Measurements from ENCODE around the gene ARHGAP11A.
A peak's percentile ranks its signal among the peaks of the same experiment; 100 is the strongest.
"Not testable (repeated sequence)": the region's sequence is repeated elsewhere in the genome, so short reads cannot be mapped to it uniquely, and the experiment has no call there.

Gene ARHGAP11A, protein sequence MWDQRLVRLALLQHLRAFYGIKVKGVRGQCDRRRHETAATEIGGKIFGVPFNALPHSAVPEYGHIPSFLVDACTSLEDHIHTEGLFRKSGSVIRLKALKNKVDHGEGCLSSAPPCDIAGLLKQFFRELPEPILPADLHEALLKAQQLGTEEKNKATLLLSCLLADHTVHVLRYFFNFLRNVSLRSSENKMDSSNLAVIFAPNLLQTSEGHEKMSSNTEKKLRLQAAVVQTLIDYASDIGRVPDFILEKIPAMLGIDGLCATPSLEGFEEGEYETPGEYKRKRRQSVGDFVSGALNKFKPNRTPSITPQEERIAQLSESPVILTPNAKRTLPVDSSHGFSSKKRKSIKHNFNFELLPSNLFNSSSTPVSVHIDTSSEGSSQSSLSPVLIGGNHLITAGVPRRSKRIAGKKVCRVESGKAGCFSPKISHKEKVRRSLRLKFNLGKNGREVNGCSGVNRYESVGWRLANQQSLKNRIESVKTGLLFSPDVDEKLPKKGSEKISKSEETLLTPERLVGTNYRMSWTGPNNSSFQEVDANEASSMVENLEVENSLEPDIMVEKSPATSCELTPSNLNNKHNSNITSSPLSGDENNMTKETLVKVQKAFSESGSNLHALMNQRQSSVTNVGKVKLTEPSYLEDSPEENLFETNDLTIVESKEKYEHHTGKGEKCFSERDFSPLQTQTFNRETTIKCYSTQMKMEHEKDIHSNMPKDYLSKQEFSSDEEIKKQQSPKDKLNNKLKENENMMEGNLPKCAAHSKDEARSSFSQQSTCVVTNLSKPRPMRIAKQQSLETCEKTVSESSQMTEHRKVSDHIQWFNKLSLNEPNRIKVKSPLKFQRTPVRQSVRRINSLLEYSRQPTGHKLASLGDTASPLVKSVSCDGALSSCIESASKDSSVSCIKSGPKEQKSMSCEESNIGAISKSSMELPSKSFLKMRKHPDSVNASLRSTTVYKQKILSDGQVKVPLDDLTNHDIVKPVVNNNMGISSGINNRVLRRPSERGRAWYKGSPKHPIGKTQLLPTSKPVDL

DNA sequence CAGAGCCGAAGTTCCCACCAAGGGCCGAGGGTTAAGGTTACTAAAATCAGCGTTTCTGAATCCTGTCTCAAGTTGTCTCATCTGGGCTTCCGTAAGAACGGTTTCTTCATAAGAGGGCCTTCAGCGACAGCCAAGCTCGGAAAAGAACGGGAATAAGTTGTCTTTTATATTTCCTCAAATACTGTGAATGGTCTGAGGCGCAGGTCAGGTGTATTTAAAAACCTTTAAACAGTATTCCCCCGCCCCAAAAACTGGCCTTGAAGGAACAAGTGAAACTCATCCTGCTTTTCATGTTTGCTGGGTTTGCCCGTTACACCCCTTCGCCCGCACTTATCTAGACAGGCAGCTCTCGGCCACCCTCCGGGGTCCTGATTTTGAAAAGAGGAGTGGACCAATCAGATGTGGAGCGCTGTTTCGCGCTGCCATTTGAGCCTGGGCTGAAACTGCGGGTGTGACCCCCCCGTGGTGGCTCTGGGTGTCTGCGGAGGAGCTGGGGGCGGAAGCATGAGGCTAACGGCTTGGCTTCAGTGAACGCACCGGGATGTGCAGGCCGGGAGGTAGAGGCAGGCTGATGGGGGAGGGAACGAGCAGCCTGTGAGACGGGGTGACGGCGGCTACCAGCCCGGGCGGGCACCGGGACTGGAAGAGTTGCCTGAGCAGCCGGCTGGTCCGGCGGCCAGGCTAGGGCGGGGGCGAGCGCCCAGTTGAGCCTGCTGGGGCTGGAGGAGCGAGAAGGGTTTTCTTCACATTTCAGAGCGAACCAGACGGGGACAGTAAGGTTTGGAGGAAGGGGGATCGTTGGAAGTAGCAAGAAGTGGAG lies at the start of gene ARHGAP11A:
Gene ARHGAP11A, plus strand, starts transcription at position 454 of the 820 bp plus-strand sequence. CDS start 708 bp downstream, outside the sequence.
- DNase-seq: not testable (repeated sequence)

DNA sequence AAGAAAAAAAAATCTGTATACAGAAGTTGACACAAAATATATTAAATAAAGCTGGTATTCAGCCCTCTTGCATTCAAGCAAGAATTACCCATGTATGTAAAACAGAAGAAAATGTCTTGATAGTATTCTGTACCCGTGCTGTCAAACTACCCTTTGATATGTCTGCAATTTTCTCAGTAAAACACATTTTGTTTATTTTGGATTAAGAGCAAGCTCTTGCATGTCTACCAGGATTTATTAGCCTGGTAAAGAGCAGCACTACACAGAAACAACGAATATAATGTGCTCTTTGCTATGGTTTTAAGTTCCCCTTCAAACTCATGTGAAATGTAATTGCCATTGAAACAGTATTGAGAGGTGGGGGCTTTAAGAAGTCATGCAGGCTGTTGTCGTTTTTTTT lies 46.3 kb upstream of the ARHGAP11A start:
- DNase-seq: not testable (repeated sequence)

DNA sequence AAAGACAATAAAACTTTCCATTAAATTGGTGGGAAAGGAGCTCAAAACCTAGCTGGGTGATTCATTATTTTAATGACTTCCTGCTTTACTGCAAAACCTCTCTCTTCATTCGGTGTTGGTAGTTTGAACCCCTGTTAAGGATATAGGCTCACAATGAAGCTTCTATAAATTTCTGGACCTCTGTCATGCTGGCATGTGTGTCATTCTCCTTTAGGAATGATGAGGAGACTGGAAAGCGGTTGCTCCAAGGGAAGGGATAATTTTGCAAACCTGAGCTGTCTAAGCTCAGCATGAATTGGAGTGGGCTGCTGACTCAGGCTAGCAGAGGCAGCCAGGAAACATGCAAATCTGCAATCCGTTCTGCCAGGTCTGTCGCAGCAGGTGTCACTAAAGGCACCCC lies 36.8 kb upstream of the ARHGAP11A start:
- not testable (repeated sequence) for DNase-seq

DNA sequence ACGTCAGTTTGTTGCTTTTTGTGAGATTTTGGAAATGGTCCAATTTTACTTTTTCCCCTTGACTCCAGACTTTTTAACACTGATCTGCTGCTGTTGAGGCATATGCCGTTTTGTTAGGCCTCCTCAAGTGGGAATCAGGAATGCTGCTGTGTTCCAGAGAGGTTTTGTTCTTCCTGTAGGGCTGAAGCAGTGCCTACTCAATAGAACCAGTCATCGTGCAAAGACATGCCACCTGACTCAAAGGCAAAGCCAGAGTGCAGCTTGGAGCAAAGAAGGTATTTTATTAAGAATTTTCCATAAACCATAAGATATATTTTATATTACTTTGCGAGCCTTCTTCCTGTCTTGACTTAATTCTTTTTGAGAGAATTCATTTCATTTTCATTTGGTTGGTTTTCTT lies 29.5 kb upstream of the ARHGAP11A start:
- DNase-seq: not testable (repeated sequence)

DNA sequence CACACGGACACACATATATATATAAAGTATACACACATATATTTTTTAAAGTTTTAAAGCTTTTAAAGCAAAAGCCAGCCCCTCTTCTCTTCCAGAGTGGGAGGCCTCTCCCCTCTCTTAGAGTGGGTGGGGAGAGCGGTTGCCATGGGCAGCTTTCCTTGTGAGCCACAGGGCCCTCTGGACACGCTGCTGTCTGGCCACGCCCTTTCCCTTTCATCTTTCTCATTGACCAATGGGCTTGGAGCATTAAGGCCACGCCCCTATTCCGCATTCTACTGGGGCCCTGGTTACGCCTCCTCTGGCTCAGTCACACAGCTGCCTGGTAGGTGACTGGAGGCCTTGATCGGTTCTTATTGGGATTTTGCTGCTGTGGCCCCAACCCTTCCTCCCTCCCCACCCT lies 22.2 kb upstream of the ARHGAP11A start, which contains the start of gene GOLGA8N:
Gene GOLGA8N, plus strand, starts transcription at position 306 of the 400 bp plus-strand sequence.
- DNase-seq: not testable (repeated sequence)

DNA sequence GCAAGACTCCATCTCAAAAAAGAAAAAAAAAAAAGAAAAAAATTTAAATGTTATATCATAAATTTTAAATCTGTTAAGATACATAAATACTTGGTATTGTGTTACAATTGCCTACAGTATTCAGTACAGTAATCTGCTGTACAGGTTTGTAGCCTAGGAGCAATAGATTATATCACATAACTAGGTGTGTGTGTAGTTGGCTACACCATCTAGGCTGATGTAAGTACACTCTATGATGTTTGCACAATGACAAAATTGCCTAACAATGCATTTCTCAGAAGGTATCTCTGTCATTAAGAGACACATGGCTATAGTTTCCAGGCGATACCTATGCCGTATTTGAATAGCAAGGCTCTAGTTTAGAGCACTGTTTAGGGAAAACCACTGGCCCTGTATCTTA lies 5.8 kb upstream of the ARHGAP11A start:
- DNase-seq: not testable (repeated sequence)

DNA sequence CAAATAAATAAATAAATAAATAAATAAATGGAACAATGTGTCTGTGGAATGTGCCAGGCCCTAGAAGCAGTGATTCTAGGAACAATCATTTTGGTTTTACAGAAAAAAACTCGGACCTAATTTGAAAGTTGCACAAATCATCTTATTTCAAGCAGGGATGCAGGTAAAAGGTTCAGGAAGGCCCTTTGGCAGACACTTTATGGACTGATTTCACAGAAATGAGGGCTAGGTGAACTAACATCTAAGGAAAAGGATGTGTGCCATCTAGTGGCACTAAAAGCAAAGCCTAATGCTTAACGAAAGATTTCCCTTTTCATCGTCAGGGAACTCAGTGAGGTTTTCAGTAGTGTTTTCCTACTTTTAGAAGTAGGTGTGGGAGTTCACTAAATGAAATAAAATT lies 4.6 kb upstream of the ARHGAP11A start:
- not testable (repeated sequence) for DNase-seq

DNA sequence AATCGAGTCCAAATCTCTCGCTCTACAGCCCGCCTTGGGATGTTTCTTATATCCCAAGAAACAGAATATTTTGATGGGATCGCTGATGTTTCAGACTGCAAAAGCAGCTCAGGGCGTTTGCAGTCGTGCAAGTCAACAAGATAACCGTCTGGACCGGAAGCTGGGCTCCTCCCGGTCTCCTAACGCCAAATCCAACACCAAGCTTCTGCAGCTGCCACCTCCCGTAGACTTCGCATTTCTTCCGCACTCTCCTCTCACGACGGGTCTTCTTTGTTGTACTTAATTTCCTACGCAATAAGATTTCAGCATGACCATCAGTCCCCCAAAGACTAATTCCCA lies 623 bp upstream of the ARHGAP11A start:
- not testable (repeated sequence) for DNase-seq

DNA sequence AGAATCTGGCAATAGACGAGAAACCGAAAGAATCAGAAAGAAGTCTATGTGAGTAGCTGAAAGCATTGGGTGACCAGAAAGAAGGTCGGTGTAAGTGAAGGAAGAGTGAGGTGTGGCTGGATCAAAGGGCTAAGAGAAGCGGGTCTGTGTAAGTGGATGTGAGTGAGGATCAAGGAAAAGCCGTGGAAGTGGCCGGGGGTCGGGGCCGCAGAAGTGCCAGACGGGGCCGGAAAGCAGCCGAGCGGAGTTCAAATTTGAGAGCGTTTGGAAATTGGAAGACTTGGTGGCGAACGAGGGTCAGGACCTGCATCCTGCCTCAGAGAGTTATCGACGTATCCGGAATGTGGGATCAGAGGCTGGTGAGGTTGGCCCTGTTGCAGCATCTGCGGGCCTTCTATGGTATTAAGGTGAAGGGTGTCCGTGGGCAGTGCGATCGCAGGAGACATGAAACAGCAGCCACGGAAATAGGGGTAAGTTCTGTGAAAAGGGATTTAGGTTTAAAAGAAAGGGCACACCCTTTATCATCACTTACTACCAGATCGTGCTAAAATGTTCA lies 645 bp downstream of the ARHGAP11A start:
- DNase-seq: not testable (repeated sequence)

DNA sequence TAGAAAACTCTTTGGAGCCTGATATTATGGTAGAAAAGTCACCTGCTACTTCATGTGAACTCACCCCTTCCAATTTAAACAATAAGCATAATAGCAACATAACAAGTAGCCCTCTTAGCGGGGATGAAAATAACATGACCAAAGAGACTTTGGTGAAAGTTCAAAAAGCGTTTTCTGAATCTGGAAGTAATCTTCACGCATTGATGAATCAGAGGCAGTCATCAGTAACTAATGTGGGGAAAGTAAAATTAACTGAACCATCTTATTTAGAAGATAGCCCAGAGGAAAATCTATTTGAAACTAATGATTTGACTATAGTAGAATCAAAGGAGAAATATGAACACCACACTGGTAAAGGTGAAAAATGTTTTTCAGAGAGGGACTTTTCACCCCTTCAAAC lies 21.1 kb downstream of the ARHGAP11A start:
- DNase-seq: no peak

DNA sequence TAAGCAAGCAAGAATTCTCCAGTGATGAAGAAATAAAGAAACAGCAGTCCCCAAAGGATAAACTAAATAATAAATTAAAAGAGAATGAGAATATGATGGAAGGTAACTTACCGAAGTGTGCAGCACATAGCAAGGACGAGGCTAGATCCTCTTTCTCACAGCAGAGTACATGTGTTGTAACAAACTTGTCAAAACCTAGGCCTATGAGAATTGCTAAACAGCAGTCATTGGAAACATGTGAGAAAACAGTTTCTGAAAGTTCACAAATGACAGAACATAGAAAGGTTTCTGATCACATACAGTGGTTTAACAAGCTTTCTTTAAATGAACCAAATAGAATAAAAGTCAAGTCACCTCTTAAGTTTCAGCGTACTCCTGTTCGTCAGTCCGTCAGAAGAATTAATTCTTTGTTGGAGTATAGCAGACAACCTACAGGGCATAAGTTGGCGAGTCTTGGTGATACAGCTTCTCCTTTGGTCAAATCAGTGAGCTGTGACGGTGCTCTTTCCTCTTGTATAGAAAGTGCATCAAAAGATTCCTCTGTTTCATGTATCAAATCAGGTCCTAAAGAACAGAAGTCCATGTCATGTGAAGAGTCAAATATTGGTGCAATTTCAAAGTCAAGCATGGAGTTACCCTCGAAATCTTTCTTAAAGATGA lies 21.7 kb downstream of the ARHGAP11A start:
- no peak for DNase-seq

DNA sequence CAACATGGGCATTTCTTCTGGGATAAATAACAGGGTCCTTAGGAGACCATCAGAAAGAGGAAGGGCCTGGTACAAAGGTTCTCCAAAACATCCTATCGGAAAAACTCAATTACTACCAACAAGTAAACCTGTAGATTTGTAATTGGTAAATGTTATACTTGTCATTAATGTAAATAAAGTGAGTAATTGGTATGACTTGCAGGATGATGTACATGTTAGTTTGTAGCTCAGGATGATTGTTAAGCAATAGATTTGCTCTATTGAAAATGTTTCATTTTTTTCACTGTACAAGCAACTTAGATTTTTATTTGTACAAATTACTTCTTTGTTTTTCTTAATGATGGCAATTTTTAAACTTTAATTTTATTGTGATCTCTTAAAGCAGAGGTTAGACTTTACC lies 22.4 kb downstream of the ARHGAP11A start:
- DNase-seq: no peak

DNA sequence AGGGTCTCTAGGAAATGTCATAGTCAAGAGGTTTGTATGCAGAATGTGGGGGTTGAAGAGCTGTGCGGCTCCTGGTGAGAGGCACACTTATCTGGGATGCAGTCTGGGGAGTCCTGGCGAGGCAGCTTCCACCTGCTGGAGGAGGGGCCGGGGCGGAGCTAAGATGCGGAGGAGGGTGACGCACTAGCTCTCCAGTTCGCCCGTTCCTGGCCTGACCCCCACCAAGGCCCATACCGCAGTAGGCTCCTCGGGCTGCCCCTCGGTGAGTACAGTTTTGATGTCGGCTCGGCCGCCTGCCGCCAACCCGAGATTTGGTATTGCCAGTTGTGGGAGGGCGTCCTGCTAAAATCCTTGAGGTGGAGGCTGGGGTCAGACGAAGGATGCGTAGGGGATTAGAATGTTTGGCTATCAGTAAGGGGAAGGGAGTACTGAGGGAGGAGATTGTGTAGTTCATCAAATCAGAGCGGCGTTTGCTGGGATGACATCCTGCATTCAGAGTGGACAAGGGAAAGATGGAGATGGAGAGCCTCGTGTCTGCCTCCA lies 26.3 kb downstream of the ARHGAP11A start, which contains the start of gene SCG5:
Gene SCG5, plus strand, starts transcription at position 194 of the 543 bp plus-strand sequence. CDS start 1,883 bp downstream, outside the sequence.
- DNase-seq: no peak

DNA sequence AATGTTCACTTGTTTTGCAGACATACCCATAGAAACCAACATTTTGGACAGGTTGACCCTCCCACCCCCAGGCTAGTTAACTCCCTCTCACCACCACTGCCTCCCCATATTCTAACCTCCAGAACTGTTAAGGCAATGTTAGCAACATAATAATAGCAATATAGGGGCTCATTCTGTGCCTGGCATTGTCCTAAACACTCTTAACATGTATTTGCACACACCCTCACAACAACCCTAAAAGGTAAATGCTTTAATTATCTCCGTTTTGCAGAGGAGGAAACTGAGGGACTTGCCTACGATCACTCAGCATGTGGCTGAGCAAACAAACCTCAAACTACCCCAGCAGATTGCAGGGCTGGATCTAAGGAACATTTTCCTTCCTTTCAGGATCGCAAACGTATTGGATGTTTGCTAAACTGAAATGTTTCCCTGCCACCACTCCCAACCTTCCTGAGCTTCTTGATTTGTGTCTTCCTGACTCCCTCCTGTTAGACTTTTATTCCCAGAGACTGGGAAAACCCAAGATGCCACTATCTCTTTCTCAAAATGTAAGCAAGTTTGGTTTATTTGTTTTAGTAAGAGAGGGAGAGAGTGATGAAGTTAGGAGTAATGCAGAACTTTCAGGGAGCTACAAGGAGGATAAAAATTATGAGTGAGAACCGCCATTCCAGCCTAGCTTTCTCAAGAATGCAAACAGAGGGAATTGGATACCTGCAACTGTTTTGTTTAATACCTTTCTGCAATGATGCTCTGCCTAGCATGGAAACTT lies 27.5 kb downstream of the ARHGAP11A start:
- DNase-seq: no peak

DNA sequence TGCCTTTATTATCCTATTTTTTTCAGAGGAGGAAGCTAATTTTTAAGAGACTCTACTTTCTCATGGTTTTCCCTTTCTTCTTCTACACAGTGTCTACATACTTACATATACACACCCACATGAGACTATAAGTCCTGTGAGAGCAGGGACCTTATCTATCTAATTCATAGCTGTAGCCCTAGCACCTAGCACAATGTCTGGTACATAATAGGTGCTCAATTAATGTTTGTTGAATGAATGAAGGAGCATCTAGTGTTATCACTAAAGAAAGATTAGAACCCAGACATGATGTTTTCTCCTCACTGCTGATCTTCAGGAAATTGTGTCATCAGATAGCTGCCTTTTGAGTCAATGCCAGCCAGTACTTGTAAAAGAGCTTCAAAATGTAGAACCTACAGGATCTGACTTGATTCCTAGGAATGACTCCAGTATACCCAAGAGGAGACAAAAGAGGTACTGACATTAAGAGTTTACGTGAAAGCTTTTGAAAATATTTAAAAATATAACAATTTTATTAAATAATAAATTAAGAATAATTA lies 28.7 kb downstream of the ARHGAP11A start:
- no peak for DNase-seq

DNA sequence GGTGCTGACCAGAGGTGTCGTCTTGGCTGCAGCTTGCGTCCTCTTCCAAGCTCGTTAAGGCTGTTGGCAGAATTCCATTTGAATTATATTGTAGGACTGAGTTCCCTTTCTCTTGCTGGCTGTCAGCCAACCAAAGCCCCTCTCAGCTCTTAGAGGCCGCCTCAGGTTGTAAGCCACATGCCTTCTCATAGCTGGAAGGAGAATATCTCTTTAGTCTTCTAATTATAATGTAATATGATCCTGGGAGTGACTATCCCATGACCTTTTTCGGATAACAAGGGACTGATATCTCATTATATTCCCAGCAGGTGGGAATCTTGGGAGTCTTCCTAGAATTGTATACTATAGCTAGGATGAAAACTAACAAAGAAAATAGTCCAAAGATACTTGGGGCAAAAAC lies 31.0 kb downstream of the ARHGAP11A start:
- no peak for DNase-seq

DNA sequence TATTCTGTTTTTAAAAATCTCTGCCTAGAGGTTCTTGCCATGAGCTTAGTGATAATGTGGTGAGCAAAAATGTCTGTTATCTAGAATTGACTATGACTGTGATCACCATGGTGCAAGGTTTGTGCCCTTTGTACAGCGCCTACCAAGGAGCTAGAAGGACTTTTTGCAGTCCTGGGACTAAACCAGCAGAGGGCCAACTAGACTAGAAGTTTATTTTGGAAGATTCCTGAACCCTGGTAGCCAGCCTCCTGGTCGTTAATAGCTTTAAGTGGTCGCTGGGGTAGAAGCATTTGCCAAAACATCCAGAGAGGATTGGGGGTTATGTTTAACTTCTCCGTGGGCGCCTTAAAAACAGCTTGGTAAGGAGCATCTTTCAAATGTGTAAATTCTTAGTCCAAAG lies 34.0 kb downstream of the ARHGAP11A start:
- peak in 1 of 2 experiments; percentile 5 for DNase-seq

DNA sequence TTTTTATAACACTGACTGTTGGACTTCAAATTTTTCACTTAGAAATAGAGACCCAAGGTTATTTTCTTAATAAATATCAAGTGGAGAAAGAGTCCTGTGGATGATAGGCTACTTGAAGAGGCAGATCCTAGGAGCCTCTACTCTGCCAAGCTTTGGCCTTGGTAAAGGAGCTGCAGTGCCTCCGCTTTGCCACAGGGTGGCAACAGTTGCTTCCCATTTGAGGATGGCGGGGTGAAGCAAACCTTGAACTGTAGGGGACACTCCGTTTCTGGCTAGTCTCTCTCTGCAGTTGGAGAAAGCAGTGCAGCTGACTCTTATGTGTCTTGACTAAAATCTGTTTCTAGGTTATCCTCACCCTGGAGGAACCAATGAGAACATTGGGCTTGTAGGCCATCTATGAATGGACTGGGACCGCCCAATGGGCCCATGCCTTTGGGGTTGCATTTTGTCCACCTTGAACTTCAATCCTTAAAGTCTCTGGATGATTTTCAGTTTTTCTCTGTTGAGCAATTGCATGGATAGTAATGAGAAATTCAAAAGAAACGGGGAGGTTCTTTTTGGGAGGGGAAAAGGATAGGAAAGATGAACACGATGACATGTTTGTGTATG lies 36.0 kb downstream of the ARHGAP11A start:
- DNase-seq: peak in 1 of 2 experiments; percentile 12

DNA sequence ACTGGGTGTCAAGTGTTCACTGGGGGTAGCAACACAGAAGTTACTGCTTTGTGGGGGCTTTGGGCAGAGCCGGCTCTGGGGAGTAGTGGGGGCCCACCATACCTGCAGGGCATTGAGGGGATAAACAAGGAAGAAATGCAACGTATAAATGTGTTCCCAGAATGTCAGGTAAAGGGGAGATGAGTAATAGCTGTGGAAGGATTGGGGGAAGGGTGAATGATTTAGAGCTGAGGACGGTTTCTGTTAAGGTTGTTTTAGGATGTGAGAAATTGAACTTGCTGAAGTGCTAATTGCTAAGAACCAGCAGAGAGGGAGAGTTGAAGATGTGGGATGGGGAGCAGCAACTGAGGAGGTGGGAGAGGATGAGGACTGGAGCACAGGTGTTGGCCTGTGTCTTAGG lies 36.9 kb downstream of the ARHGAP11A start:
- DNase-seq: no peak

DNA sequence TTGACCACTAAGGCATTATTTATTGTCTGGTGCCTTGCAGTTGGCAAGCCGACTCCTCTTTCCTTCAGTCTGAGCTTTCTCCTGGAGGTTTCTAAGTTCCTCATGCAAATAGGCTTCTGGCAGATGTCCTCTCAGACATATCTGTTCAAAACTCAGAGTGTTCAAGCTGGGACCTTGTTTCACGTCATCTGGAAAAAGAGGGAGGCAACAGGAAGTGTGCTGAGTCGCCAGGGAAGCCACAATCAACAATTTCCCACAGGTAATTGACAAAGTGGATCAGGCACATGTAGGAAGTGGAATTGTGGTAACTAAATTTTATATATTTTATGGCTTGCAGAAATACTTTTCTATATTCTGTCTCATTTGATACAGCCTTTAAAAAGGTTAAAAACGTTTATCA lies 40.8 kb downstream of the ARHGAP11A start:
- DNase-seq: no peak
